Right atrium auricular region (tissue), 2 donors: ENCODE data around the gene PARVG. TPM values are rescaled to one million over a fixed set of nuclear protein-coding genes. Genes with fewer than 3 reads are reported as not detected.

Experiments
- DNase-seq: peaks from one replicate; pipeline ENCODE4 v3.0.0-alpha.2; 2019; ENCODE audit warnings: low spot score
- H3K27ac ChIP-seq, 2 donors: fragments of 200-600 bp; sonication (generic); 1 replicate in 1 of 2; 2 replicates in 1 of 2; pipeline ENCODE4 v1.5.1; 2016 to 2019
- H3K27me3 ChIP-seq, 2 donors: fragments of 200-600 bp; sonication (generic); one replicate each; pipeline versions ENCODE4 v1.5.1 to v1.6.0; 2017 to 2019
- H3K36me3 ChIP-seq: fragments of 200-600 bp; sonication (generic); one replicate; pipeline ENCODE4 v1.5.1; 2016
- H3K4me1 ChIP-seq, 2 donors: fragments of 200-600 bp; sonication (generic); one replicate each; pipeline versions ENCODE4 v1.5.1 to v1.6.0; 2017 to 2019
- H3K4me3 ChIP-seq, 2 donors: fragments of 200-600 bp; sonication (generic); 1 replicate in 1 of 2; 2 replicates in 1 of 2; pipeline ENCODE4 v1.5.1; 2017 to 2019; ENCODE audit warnings: mild to moderate bottlenecking in 1 of 2, moderate library complexity in 1 of 2
- H3K9me3 ChIP-seq, 2 donors: fragments of 200-600 bp; sonication (generic); one replicate each; pipeline ENCODE4 v1.5.1; 2019
- CTCF ChIP-seq, 2 donors: fragments of 200-600 bp; sonication (generic); IDR thresholded peaks; one replicate each; pipeline ENCODE4 v1.5.1; 2019; ENCODE audit warnings: antibody characterized with exemption in 2 of 2
- total RNA-seq, 2 donors: library from RNA; depleted of rRNA; stranded (reverse); fragments of >200 nt; gene quantifications; one replicate each; pipeline ENCODE4 v1.1.0, GENCODE V29; 2016

Gene PARVG
- total RNA-seq, 2 donors from 2014 or later, result 2.1 to 7.2 TPM

GRCh38 chr22:44196731-44197131 is 16.0 kb downstream of the PARVG start:
- Histone ChIP-seq H3K4me3 (no peak overlapping the region), H3K27ac (no peak overlapping the region), H3K4me1 (no peaks in the 10 kb centered on the region), H3K9me3 (no peaks in the 10 kb centered on the region), H3K36me3 (no peaks in the 10 kb centered on the region), H3K27me3 (no peaks in the 10 kb centered on the region)
- no peak for TF ChIP-seq CTCF (IDR thresholded peaks at IDR 0.05)
- DNase-seq, result no peak

- Histone ChIP-seq H3K36me3 (no peaks in the 10 kb centered on the region), H3K4me1 (no peaks in the 10 kb centered on the region), H3K27me3 (no peaks in the 10 kb centered on the region), H3K4me3 (no peak overlapping the region), H3K27ac (no peak overlapping the region), H3K9me3 (no peaks in the 10 kb centered on the region)
- no peak for TF ChIP-seq CTCF (IDR thresholded peaks at IDR 0.05)
- DNase-seq, result no peak
Measured at GRCh38 chr22:44197271-44197670, 16.5 kb downstream of the PARVG start.

- H3K27ac ChIP-seq, result no peak overlapping the region
- H3K9me3 ChIP-seq, result no peaks in the 10 kb centered on the region
- no peaks in the 10 kb centered on the region for H3K4me1 ChIP-seq
- DNase-seq, result no peak
- H3K27me3 ChIP-seq, result no peaks in the 10 kb centered on the region
- no peaks in the 10 kb centered on the region for H3K36me3 ChIP-seq
- H3K4me3 ChIP-seq, result no peak overlapping the region
- TF ChIP-seq CTCF (IDR thresholded peaks at IDR 0.05), result no peak
Measured at GRCh38 chr22:44199164-44199563, 18.4 kb downstream of the PARVG start.

- no peaks in the 10 kb centered on the region for H3K4me1 ChIP-seq
- no peaks in the 10 kb centered on the region for H3K36me3 ChIP-seq
- DNase-seq, result no peak
- no peaks in the 10 kb centered on the region for H3K9me3 ChIP-seq
- H3K4me3 ChIP-seq, result no peak overlapping the region
- H3K27ac ChIP-seq, result no peak overlapping the region
- no peak for TF ChIP-seq CTCF (IDR thresholded peaks at IDR 0.05)
- H3K27me3 ChIP-seq, result no peaks in the 10 kb centered on the region
Measured at GRCh38 chr22:44199866-44200265, 19.1 kb downstream of the PARVG start.

- H3K27me3 ChIP-seq, result no peaks in the 10 kb centered on the region
- no peak for DNase-seq
- TF ChIP-seq CTCF (IDR thresholded peaks at IDR 0.05), result no peak
Measured at GRCh38 chr22:44200451-44200850, 19.7 kb downstream of the PARVG start.

GRCh38 chr22:44200855-44201550 is 20.3 kb downstream of the PARVG start:
- Histone ChIP-seq H3K27ac (no peak overlapping the region), H3K9me3 (no peaks in the 10 kb centered on the region), H3K4me1 (no peaks in the 10 kb centered on the region), H3K27me3 (no peaks in the 10 kb centered on the region), H3K4me3 (no peak overlapping the region), H3K36me3 (no peaks in the 10 kb centered on the region)
- no peak for DNase-seq
- TF ChIP-seq CTCF (IDR thresholded peaks at IDR 0.05), result no peak

More at GRCh38 chr22:44200451-44200850, 19.7 kb downstream of the PARVG start:
- no peaks in the 10 kb centered on the region for H3K9me3 ChIP-seq
- no peak overlapping the region for H3K4me3 ChIP-seq
- H3K36me3 ChIP-seq, result no peaks in the 10 kb centered on the region
- H3K27ac ChIP-seq, result no peak overlapping the region
- H3K4me1 ChIP-seq, result no peaks in the 10 kb centered on the region
